Brain pericyte (primary cell): Measurements from ENCODE around the gene RNF144B.
"Not testable (repeated sequence)": the region's sequence is repeated elsewhere in the genome, so short reads cannot be mapped to it uniquely, and the experiment has no call there.

Source experiments
- DNase-seq: peaks from one replicate; pipeline ENCODE4 v3.0.0-alpha.2; 2012; ENCODE audit warnings: low read depth, low spot score

The RNF144B gene

DNA sequence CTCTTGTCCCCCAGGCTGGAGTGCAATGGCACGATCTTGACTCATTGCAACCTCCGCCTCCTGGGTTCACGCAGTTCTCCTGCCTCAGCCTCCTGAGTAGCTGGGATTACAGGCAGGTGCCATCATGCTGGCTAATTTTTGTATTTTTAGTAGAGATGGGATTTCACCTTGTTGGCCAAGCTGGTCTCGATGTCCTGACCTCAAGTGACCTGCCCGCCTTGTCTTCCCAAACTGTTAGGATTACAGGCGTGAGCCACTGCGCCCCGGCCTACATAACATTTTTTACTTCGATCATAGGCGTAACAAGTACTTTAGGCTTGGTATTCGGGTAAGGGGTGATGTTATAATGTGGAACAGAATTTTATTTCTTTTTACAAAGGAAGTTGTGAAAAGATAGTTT is 22.5 kb downstream of the RNF144B start:
- DNase-seq = not testable (repeated sequence)

DNA sequence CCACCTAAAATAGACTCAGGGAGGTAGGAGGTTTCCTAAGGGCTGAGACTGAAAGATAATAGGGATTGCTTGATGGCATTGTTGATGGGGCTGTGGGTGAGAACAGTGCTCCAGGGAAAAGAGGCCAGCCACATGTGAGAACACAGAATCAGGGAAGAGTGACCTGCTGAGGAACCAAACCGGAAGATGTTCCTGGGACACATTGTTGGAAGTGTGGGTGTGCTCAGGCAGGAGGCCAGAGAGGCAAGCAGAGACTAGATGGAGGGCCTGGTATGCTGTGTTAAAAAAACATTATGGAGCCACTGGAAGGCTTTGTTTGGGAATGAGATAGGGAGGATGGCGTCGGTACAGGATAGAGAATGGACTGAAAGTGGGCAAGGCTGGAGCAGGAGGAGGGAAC is 23.3 kb downstream of the RNF144B start:
- no peak for DNase-seq

DNA sequence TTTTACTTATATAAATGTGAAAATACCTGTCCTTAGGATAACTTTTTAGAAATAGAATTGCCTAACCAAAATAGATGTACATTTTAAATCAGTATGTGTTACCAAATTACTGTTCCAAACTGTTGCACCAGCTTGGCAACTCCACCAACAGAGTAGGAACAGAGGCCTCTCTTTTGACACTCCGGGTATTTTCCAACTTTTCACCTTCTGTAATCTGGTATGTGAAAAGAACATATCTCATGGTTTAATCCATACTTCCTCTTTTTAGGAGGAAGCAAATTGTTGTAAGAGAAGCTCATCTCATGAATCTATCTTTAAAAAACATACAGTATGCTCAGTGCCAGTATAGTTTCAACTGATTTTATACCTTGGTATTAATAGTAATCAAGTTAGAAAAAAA is 24.9 kb downstream of the RNF144B start:
- no peak for DNase-seq

DNA sequence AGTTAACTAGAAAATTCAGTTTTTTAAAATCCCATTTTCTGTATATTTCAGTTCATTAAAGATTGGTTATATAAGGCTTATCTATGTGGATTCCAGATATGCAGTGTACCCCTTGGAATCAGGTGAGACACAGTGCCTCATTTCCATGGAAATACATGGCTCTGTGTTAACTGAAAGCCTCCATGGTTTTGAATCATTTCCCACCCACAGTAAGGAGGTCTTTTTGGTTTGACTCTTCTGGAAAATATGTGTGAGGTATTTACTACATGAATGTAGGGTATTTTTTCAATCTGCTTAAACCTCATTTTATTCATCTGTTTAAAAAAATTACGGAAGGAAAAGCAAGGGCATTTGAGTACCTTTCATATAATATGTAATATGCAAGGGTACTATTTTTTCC is 25.5 kb downstream of the RNF144B start:
- DNase-seq = no peak

DNA sequence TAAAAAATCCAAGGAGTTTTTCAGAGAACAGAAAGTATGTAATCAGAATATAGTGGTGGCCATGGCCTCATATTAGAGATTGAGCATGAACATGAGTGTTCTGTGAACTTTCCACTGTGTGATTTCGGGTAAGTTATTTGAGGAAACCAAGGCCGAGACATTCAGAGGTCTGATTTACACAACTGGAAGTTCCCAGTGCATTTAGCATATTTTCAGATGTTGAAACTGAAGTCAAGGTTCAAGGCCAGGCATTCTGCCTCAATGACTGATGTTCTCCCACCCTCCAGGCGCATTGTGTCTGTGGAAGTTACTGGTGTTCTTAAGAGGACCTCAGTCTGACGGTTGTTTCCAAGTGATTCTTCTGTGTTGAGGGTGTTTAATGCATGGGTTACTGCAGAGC is 26.2 kb downstream of the RNF144B start:
- DNase-seq = no peak

DNA sequence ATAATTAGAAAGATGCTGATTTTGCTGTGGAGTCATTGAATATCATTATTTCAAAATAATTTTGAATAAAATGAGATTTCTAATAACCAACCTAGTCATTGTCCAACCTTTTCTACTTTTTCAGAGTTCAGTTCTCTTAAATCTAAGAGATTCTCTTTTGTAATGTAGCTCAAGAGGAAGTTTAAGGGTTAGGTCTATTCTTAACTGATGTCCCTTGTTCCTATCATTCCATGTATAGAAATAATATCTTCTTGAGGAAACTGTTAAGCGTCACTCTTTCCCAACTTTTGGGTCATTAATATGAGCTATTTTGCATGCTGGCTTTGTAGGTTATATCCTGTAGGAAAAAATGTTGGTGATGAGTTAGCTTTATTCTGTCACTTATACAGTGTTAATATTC is 27.0 kb downstream of the RNF144B start:
- no peak for DNase-seq

DNA sequence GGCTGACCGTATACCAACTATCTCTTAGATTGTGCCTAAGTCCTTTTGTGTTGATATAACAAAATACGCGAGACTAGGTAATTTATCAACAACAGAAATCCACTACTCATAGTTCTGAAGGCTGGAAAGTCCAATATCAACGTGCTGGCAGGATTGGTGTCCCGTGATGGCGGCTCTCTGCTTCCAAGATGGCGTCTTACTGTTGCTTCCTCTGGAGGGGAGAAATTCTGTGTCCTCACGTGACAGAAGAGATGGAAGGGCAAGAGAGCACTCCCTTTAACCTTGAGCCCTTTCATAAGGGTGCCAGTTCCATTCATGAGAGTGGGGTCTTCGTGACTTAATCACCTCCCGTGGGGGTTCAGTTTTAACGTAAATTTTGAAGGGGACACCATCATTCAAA is 28.1 kb downstream of the RNF144B start:
- no peak for DNase-seq

DNA sequence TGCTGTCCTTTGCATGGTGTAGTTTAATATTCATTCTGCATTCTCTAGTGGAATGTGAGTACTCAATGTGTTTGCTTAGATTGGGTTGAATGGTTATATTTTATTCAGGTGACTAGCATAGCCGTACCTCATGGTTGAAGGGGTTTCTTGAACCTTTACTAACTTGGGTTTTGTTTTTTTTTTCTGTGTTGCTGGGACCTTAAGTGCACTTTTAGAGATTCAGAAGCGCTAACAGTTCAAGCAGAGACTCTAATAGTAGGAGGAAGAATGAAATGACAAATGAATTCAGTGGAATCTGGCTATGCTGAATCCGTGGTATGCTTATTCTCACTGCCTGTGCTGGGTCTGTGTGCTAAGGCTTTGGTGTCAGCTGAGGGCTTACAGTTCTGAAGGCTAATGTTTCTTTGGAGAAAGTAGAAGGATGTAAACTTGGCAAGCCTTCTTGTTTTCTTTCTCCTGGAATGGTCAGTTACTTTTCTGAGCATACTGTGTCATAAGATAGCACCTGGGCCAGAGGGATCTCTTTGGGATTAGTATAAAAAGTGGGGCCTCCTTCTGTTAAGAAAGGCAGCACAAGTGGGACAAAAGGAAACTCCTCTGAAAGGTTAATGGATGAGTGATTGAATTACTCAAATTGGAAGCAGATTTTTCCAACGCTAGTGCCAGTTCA is 28.7 kb downstream of the RNF144B start:
- DNase-seq = no peak

DNA sequence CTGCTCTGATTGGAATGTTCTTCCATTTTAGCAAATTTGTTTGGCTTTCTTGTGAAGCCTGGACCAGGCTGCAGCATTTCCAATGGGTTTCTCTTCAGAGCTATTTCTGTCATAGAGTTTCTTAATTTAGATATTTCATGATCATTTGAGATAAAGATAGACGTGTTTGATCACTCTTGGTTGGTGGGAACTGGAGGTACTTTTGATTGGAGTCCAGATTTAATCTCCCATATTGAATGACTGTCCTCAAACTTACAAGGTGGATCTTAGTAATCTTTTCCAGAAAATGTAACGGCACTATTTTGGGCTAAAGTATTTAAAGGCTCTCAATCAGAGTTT is 29.2 kb downstream of the RNF144B start:
- DNase-seq = no peak

DNA sequence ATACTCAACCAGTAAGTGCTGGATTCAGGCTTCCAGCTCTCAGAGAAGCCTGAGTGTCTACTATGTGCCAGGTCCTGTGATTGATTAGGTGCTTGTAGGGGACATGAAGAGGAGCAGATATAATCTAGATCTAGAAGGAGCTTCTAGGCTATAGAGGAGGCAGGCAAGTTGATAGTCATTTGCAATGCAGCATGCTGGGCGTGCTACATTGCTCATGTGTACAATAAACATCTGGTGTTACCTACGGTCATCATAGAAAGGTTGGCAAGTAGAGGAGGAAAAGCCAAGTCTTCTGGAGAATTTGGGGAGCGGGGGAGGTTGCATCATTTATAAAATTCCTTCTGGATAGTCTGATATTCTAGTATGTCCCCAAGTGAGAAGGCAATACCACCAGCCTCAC is 33.2 kb downstream of the RNF144B start:
- DNase-seq = no peak

DNA sequence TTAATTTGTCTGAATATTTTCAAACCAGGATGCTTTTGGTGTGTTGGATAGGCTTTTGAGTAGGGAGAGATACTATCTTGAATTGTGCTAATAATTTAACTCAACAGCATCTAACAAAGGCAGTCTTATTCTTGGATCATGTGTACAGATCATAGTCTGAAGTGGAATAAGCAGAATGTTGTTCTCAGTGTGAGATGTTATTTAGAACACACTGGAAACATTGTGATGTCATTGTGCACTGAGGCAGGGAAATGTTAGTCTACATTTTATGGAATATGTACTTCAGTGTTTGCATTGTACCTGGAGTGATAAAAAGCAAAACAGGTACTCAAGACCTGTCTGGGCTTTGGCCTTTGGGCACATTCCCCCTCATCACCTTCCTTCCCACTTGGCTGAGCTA is 35.0 kb downstream of the RNF144B start:
- DNase-seq = no peak

DNA sequence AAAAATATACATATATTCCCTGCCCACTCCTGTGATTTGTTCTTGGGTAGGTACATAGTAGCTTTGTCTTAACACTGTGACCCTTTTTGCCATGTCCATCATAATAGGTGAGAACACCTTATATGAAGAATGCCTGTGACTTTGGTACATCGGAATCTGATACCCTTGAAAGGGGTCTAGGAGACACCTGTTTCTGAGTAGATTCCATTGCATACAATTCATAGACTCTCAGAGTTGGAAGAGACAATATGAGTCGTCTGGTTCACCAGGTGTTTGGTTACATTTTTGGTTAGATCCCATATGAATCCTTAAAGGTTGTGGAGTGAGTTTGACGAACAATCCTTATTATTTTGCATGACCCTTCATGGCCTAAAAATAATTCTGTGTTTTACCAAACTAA is 36.3 kb downstream of the RNF144B start:
- DNase-seq = no peak

DNA sequence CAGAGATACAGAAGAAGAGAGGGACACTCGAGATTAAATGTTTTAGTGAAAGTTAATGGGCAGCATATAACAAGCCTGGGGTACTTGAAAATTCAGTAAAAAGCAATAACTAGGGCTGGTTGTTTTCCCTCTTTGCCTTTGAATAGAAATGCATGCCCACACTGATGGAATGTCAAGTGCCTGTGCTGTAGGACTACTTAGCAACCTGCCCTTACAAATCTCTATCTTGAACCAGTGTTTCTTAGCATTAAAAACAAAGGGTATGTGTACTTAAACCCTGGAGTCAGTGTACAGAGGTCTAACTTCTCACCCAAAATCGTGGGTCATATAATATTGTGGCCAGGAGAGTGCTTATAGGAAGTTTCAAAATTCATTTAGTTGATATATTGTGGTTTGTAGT is 37.1 kb downstream of the RNF144B start:
- DNase-seq = no peak

DNA sequence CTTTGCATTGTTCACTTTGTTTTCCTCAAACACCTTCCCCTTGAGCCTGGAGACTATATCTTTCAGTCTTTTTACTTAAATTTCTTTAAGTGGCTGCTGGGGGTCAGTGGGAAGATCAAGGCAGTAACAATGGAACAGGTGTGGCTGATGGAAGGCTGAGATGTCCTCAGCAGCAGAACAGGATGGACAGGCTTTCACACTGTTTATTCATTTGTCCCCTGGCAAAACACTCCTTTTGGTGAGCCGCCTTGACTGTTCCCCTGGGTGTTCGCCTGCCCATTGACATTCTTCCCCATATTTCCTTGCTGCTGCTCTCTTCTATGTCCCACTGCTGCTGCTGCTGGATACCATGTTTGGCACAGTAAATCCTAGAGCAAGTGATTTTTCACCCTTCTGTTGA is 38.1 kb downstream of the RNF144B start:
- DNase-seq = no peak

DNA sequence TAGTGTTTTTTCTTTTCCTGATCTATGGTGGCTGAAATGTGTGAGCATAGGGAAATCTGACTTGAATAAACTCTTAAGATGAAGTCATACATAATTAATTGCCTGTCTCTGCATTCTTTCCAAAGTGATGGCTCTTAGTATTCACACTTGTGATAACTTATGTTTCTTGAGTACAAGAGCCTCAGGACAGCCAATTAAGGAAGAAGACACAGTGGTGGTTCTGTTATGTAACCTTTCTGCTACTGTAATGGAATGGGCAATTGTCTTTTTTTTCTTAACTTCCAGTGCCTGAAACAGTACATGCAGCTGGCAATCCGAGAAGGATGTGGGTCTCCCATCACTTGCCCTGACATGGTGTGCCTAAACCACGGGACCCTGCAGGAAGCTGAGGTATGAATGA is 40.1 kb downstream of the RNF144B start:
- no peak for DNase-seq

DNA sequence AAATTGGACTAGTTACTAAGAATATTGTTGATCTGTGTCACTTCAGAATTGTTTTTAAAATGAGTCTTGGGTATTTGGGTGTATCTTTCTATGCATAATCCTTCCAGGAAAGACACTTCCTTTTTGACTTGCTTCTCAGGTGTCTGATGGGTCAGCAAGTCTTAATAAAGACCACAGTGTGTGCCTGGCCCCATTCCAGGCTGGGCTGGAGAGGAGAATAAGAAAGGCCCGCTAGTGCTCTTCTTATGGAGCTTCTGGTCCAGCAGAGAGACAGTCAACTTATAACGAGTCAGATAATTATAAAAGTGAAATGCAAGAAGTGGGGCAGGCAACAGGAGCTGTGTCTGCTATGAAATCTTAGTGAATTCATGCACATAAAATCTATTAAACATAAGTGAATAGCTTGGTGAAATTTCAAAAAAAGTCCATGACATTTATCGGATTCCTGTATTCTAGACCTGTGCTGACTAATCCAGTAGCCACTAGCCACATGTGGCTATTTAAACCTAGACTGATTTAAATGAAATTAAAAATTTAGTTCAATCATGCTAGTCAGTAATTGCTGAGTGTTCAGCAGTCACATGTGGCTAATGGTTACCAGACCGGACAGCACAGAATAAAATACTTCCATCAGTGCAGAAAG is 42.6 kb downstream of the RNF144B start:
- DNase-seq = no peak

DNA sequence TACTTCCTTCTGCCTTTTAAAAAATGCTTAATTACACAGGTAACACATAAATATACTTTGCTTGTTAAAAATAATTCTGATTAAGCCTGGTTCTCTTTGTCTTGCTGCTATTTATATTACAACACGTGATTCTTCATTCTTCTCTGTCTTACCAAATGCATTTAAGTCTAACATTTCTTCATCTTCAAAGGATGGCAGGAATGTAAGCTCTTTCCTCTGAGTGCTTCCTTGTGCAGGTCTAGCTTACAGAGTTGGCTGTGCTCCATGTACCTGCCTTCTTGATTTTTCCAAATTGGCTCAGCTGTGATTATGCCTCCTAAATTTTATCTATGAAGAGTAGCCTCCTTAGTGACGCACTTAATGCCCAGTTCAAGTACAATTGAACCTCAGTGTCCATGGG is 44.4 kb downstream of the RNF144B start:
- no peak for DNase-seq

DNA sequence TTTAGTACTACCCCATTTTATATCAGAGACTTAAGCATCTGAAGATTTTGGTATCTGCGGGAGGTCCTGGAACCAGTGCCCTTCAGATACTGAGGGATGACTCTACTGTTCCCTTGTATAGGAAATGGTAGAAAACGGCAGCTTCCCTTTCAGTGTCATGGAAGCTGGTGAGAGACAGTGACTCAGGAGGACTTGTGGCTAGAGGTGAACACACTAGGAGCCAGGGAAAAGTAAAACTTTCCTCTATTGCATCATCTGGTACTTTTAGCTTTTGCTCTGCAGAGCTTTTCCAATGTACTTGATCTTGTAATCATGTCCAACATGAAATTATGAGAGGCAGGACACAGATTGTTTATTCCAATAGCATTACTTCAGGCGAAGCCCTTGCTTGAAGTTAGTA is 45.0 kb downstream of the RNF144B start:
- no peak for DNase-seq

DNA sequence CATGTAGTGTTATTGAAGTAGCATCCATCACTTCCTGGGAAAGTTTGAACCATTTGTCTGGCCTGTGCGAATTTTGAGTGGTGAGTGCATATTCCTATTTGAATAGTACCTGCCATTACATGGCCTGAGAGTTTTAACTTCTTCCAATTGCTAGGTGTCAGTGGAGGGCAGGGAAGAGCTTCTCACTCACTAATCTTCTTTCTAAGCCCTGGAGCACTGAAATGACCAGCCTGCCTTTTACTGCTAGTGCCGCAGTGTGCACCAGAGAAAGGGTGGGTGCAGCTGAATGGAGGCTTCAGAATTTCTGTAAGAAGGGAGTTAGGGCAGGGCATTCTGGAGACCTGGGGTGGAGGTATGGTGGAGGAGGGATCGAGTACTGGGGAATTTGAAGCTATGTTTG is 45.5 kb downstream of the RNF144B start:
- DNase-seq = no peak

DNA sequence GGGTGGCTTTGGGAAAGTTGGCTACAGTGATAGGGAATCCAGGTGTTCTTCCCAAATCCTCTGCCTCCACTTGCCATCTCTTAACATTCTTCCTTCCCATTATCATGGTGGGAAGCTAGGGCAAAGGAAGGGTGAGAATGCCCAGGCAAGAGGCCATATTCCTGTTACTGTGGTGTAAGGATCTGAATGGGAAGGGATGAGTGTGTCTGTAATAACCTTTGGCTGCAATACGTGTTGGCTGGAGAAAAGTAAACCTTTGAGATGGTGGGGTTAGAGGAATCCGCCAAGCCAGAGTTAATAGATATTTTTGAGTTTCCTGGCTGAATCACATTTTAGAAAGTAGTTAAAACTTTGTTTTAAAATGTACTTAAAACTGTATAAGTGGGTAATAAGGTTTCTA is 45.9 kb downstream of the RNF144B start:
- no peak for DNase-seq

DNA sequence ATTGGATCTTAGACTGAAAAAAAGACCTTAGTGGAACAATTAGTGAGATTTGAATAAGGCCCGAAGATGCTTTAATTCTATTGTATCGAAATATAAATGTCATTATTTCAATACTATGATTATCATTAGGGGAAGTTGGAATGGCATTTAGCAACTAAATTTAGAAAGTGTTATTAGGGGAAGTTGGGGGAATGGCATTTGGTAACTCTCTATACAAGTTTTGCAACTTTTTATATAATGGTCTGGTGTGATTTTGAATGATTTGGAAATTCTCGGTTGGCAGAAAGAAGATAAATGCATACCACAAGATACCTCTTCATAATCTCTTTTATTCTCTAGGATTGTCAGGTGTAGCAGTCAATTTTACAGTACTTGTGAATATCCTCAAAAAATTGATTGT is 49.2 kb downstream of the RNF144B start:
- DNase-seq = no peak

DNA sequence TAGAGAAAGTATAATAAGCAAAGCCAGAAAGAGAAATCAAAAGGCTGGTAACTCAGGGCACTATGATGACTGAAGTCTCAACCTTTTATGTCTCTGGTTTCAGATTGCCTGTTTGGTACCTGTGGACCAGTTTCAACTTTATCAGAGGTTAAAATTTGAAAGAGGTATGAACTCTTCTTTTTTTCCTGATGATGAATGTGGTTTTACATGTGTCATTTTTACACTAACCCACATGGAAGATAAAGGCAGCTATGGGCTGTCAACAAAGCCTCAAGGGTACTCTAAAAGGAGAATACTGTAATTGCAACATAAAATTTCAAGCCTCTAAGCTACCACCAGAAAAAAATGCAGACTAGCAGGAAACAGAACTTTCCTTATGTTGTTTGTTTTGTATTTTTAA is 52.4 kb downstream of the RNF144B start:
- no peak for DNase-seq

DNA sequence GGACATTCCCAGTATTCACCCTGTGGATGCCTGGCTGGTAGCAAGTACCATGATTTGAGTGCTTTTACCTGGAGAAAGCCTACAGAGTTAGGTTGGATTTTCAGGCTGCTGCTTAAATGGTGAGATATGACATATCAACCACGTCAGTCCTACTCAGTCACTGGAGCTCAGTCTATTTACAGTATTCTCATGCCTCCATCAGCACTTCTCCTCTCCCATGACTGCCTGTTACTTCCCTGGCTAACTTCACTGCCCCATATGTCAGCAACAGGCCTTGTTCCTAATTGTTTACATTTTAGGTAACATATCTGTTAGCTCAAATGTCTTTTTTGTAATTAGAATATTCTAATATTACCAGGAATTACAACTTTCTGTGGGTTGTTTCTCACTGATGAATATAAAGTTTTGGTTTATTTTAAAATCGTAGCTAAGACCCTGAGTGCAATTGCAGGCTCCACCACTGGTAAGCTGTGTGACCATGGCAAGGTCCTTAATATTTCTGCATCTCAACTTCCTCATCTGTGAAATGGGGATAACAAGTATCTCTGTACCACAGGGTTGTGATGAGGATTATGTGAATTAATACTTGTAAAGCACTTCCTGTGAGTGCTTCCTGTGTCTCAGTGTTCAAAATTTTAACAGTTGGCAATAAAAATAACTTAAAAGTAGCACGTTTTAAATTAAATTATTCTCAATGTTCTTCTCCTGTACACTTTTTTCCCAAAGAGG is 54.3 kb downstream of the RNF144B start:
- no peak for DNase-seq
